HG03139 (cell line): Measurements from ENCODE around the gene XRCC1.
"Not testable (repeated sequence)": the region's sequence is repeated elsewhere in the genome, so short reads cannot be mapped to it uniquely, and the experiment has no call there.

Experiments
- ATAC-seq: cut with Tn5 transposase; IDR thresholded peaks from one replicate; pipeline ENCODE4 v1.9.1; 2021; ENCODE audit not compliant: unreplicated experiment

XRCC1 gene

GRCh38 chr19:43548706-43549105, 26.6 kb downstream of the XRCC1 start:
- ATAC-seq: no peak

- ATAC-seq: not testable (repeated sequence)
Observed at GRCh38 chr19:43547926-43548325, 27.4 kb downstream of the XRCC1 start.

GRCh38 chr19:43546581-43546980, 28.7 kb downstream of the XRCC1 start:
- no peak for ATAC-seq

GRCh38 chr19:43545981-43546380, 29.3 kb downstream of the XRCC1 start:
- ATAC-seq: no peak

- no peak for ATAC-seq
Observed at GRCh38 chr19:43545276-43545675, 30.1 kb downstream of the XRCC1 start.

GRCh38 chr19:43544077-43544476, 31.2 kb downstream of the XRCC1 start:
- no peak for ATAC-seq

GRCh38 chr19:43541920-43542650, 33.2 kb downstream of the XRCC1 start:
- ATAC-seq: no peak

GRCh38 chr19:43540381-43540780, 34.9 kb downstream of the XRCC1 start:
- no peak for ATAC-seq

- no peak for ATAC-seq
Observed at GRCh38 chr19:43538922-43539321, 36.4 kb downstream of the XRCC1 start.

- no peak for ATAC-seq
Observed at GRCh38 chr19:43534816-43535761, 40.2 kb downstream of the XRCC1 start.

GRCh38 chr19:43534305-43534815, 41.0 kb downstream of the XRCC1 start:
- no peak for ATAC-seq

GRCh38 chr19:43533546-43534304, 41.6 kb downstream of the XRCC1 start:
- ATAC-seq: peak; percentile 46

GRCh38 chr19:43532962-43533545, 42.3 kb downstream of the XRCC1 start, which contains the start of gene ZNF575:
TSS of gene ZNF575 (plus strand) at chr19:43533188. CDS start at chr19:43534423, 1,235 bp downstream.
- ATAC-seq: peak; percentile 47

- ATAC-seq: peak; percentile 23
Observed at GRCh38 chr19:43532571-43532961, 42.8 kb downstream of the XRCC1 start.

GRCh38 chr19:43527860-43528622, 47.3 kb downstream of the XRCC1 start:
- ATAC-seq: no peak

GRCh38 chr19:43526884-43527859, 48.2 kb downstream of the XRCC1 start, which contains the start of gene ETHE1:
TSS of gene ETHE1 (minus strand) at chr19:43527201. CDS start at chr19:43527177, 24 bp downstream.
- no peak for ATAC-seq

GRCh38 chr19:43525836-43526771, 49.2 kb downstream of the XRCC1 start:
- ATAC-seq: no peak
